ENCODE data around the gene ZSWIM7. TPM values are rescaled to one million over a fixed set of nuclear protein-coding genes. Genes with fewer than 3 reads are reported as not detected.

Gene ZSWIM7
- total and polyA plus RNA-seq, 12 donors: 10.3 to 72.6 (median 38.4) TPM

- Histone ChIP-seq H3K27ac (peak overlapping the region in 1 of 5 donors; percentile 14), H3K36me3 (replicated peaks in 1 of 2) (peaks cover 0 to 71% of the 10 kb centered on the region in 2 donors), H3K9me3 (replicated peaks in 1 of 3) (no peaks in the 10 kb centered on the region), H3K4me1 (replicated peaks in 1 of 2) (peaks cover 15 to 17% of the 10 kb centered on the region in 2 donors), H3K4me3 (no peak overlapping the region), H3K27me3 (no peaks in the 10 kb centered on the region)
- WGBS, 4 donors: 67 to 86% (median 76%) methylated on average over 1 of the region's 1 CpG
- TF ChIP-seq CTCF (IDR thresholded peaks at IDR 0.05) (no peak), POLR2A (IDR thresholded peaks at IDR 0.05) (no peak)
- intact Hi-C loops (cut with DNase I): no loop called here
- no peak for DNase-seq
Observed at GRCh38 chr17:16003841-16004240, 4.3 kb upstream of the ZSWIM7 start.

- H3K9me3 ChIP-seq (replicated peaks in 1 of 3): no peaks in the 10 kb centered on the region
- intact Hi-C loops (cut with DNase I): no loop called here
- peaks cover 17 to 20% of the 10 kb centered on the region in 2 donors for H3K4me1 ChIP-seq (replicated peaks in 1 of 2)
- H3K36me3 ChIP-seq (replicated peaks in 1 of 2): peaks cover 0 to 61% of the 10 kb centered on the region in 2 donors
- H3K4me3 ChIP-seq: no peak overlapping the region
- no peak for DNase-seq
- H3K27ac ChIP-seq: no peak overlapping the region
- H3K27me3 ChIP-seq: no peaks in the 10 kb centered on the region
- no peak for TF ChIP-seq POLR2A (IDR thresholded peaks at IDR 0.05)
- TF ChIP-seq CTCF (IDR thresholded peaks at IDR 0.05): no peak
- 93 to 99% (median 97%) methylated on average over 2 of the region's 2 CpGs for WGBS, 4 donors
Observed at GRCh38 chr17:16002708-16003260, 3.3 kb upstream of the ZSWIM7 start.

DNA sequence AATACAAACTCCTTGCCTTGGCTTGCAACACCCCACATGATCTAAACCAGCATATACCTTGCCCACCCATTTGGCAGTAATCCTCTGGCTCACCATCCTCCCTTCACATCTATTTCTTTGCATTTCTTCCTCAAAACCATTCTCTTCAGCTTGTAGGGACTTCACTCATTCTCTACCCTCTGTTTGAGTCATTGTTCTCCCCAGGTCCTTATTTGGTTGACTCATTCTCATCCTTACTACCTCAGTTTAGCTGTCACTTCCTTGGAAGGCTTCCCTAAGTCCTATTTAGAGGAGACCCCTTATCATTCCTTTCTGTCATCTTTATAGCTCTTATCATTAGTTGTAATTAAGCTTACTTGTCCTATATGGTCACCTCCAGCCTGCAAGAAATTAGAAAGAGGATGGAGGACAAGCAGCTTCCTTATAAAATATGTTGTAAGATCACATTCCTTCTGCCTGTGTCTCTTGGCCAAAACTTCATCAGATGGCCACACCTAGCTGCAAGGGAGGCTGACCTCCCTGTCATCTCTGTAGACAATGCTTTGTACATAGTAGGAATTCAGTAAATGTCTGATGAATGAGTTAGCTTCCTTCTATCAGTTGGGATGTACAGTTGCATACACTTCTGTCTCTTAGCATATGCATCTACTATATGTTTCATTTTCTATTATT is 1.9 kb upstream of the ZSWIM7 start:
- Histone ChIP-seq H3K27me3 (no peaks in the 10 kb centered on the region), H3K27ac (peak overlapping the region in 1 of 5 donors; percentile 96), H3K4me1 (replicated peaks in 1 of 2) (peaks cover 13 to 20% of the 10 kb centered on the region in 2 donors), H3K36me3 (replicated peaks in 1 of 2) (peaks cover 0 to 50% of the 10 kb centered on the region in 2 donors), H3K4me3 (peak overlapping the region in 1 of 4 donors; percentile 66), H3K9me3 (replicated peaks in 1 of 3) (no peaks in the 10 kb centered on the region)
- TF ChIP-seq CTCF (IDR thresholded peaks at IDR 0.05) (no peak), POLR2A (IDR thresholded peaks at IDR 0.05) (no peak)
- DNase-seq: no peak
- intact Hi-C loops (cut with DNase I): no loop called here

- H3K4me3 ChIP-seq: peak overlapping the region; percentile 27 to 84 (median 60)
- 1 to 4% (median 3%) methylated on average over 17 to 64 of the region's 64 CpGs for WGBS, 4 donors
- H3K4me1 ChIP-seq (replicated peaks in 1 of 2): peaks cover 13 to 20% of the 10 kb centered on the region in 2 donors
- intact Hi-C loops (cut with DNase I): loop anchor here in 1 of 2 donors (10.0 kb wide), 2 partner anchors 55 to 175 kb away; partner anchors contain the start of gene ADORA2B
- TF ChIP-seq CTCF (IDR thresholded peaks at IDR 0.05) (no peak), POLR2A (IDR thresholded peaks at IDR 0.05) (no peak)
- DNase-seq: peak in 5 of 7 donors; percentile 56 to 72 (median 63)
- peaks cover 0 to 38% of the 10 kb centered on the region in 2 donors for H3K36me3 ChIP-seq (replicated peaks in 1 of 2)
- peak overlapping the region; percentile 96 to 99 (median 98) for H3K27ac ChIP-seq
- H3K27me3 ChIP-seq: no peaks in the 10 kb centered on the region
- no peaks in the 10 kb centered on the region for H3K9me3 ChIP-seq (replicated peaks in 1 of 3)
Observed at GRCh38 chr17:15999974-16000827, 697 bp upstream of the ZSWIM7 start.
